BE2C (cell line): ENCODE data around the gene TMEM140.

Experiments
- DNase-seq: peaks from one replicate; pipeline ENCODE4 v3.0.0-alpha.2; 2020
- H3K27me3 ChIP-seq: fragments of 250-450 bp; sonication (Bioruptor Pico); 2 replicates; pipeline ENCODE4 v1.5.1; 2020; ENCODE audit warnings: mild to moderate bottlenecking
- H3K36me3 ChIP-seq: fragments of 250-450 bp; sonication (Bioruptor Pico); 2 replicates; pipeline ENCODE4 v1.5.1; 2020; ENCODE audit warnings: mild to moderate bottlenecking
- H3K4me1 ChIP-seq: fragments of 250-450 bp; sonication (Bioruptor Pico); 2 replicates; pipeline ENCODE4 v1.5.1; 2020
- H3K4me3 ChIP-seq: 2 replicates; pipeline ENCODE4 v1.5.1; 2011; ENCODE audit warnings: low read depth, low read length
- H3K9me3 ChIP-seq: fragments of 250-450 bp; sonication (Bioruptor Pico); 2 replicates; pipeline ENCODE4 v1.5.1; 2020
- CTCF ChIP-seq: IDR thresholded peaks from 2 replicates; pipeline ENCODE4 v1.5.1; 2012; ENCODE audit warnings: mild to moderate bottlenecking, low read depth, low read length

Gene TMEM140

GRCh38 chr7:135186261-135186540, 38.3 kb downstream of the TMEM140 start:
- no peak for TF ChIP-seq CTCF
- Histone ChIP-seq H3K27me3 (no peaks in the 10 kb centered on the region), H3K36me3 (no peaks in the 10 kb centered on the region; the same call in 1 of the 2 replicates), H3K4me1 (no peaks in the 10 kb centered on the region), H3K4me3 (no peak overlapping the region), H3K9me3 (no peaks in the 10 kb centered on the region)
- DNase-seq = no peak

GRCh38 chr7:135186841-135187253, 39.0 kb downstream of the TMEM140 start:
- Histone ChIP-seq H3K4me3 (no peak overlapping the region), H3K27me3 (no peaks in the 10 kb centered on the region), H3K4me1 (no peaks in the 10 kb centered on the region), H3K36me3 (no peaks in the 10 kb centered on the region; the same call in 1 of the 2 replicates), H3K9me3 (no peaks in the 10 kb centered on the region)
- TF ChIP-seq CTCF = no peak
- DNase-seq = no peak

- H3K36me3 ChIP-seq = no peaks in the 10 kb centered on the region; the same call in 1 of the 2 replicates
- H3K9me3 ChIP-seq = no peaks in the 10 kb centered on the region
- DNase-seq = no peak
- no peaks in the 10 kb centered on the region for H3K4me1 ChIP-seq
- no peak overlapping the region for H3K4me3 ChIP-seq
- no peak for TF ChIP-seq CTCF
- H3K27me3 ChIP-seq = no peaks in the 10 kb centered on the region
Measured at GRCh38 chr7:135188298-135188984, 40.6 kb downstream of the TMEM140 start.

GRCh38 chr7:135189221-135189662, 41.4 kb downstream of the TMEM140 start:
- TF ChIP-seq CTCF = no peak
- Histone ChIP-seq H3K27me3 (no peaks in the 10 kb centered on the region), H3K9me3 (no peaks in the 10 kb centered on the region), H3K4me3 (no peak overlapping the region), H3K36me3 (no peaks in the 10 kb centered on the region; the same call in 1 of the 2 replicates), H3K4me1 (no peaks in the 10 kb centered on the region)
- no peak for DNase-seq

- no peak for TF ChIP-seq CTCF
- H3K27me3 ChIP-seq = no peaks in the 10 kb centered on the region
- DNase-seq = no peak
- no peaks in the 10 kb centered on the region; the same call in 1 of the 2 replicates for H3K36me3 ChIP-seq
- H3K9me3 ChIP-seq = no peaks in the 10 kb centered on the region
- H3K4me3 ChIP-seq = no peak overlapping the region
- no peaks in the 10 kb centered on the region for H3K4me1 ChIP-seq
Measured at GRCh38 chr7:135189961-135190360, 42.1 kb downstream of the TMEM140 start.

GRCh38 chr7:135190703-135191102, 42.8 kb downstream of the TMEM140 start:
- no peak for TF ChIP-seq CTCF
- Histone ChIP-seq H3K27me3 (no peaks in the 10 kb centered on the region), H3K9me3 (no peaks in the 10 kb centered on the region), H3K4me3 (no peak overlapping the region), H3K4me1 (no peaks in the 10 kb centered on the region), H3K36me3 (no peaks in the 10 kb centered on the region; the same call in 1 of the 2 replicates)
- DNase-seq = no peak
